Parathyroid adenoma (tissue), 2 donors: ENCODE results near the gene PRDM16.

Experiments used
- H2AFZ ChIP-seq: fragments of 300-600 bp; sonication (generic); one replicate; pipeline ENCODE4 v1.7.0; 2017; ENCODE audit warnings: antibody characterized with exemption, mild to moderate bottlenecking
- H3K27ac ChIP-seq: fragments of 300-600 bp; sonication (generic); one replicate; pipeline ENCODE4 v1.7.0; 2017
- H3K27me3 ChIP-seq: fragments of 300-600 bp; sonication (generic); one replicate; pipeline ENCODE4 v1.7.0; 2017; ENCODE audit warnings: low read length; ENCODE audit not compliant: control insufficient read depth, insufficient read depth
- H3K36me3 ChIP-seq: fragments of 300-600 bp; sonication (generic); one replicate; pipeline ENCODE4 v1.7.0; 2017; ENCODE audit warnings: low read length; ENCODE audit not compliant: control insufficient read depth, insufficient read depth
- H3K4me1 ChIP-seq: fragments of 300-600 bp; sonication (generic); one replicate; pipeline ENCODE4 v1.7.0; 2017; ENCODE audit warnings: control low read depth
- H3K4me2 ChIP-seq: fragments of 300-600 bp; sonication (generic); one replicate; pipeline ENCODE4 v1.7.0; 2017; ENCODE audit warnings: low read length
- H3K4me3 ChIP-seq: fragments of 300-600 bp; sonication (generic); one replicate; pipeline ENCODE4 v1.7.0; 2017; ENCODE audit warnings: low read depth, low read length
- H3K79me2 ChIP-seq: fragments of 300-600 bp; sonication (generic); one replicate; pipeline ENCODE4 v1.7.0; 2017; ENCODE audit warnings: control low read depth
- H3K9ac ChIP-seq: fragments of 300-600 bp; sonication (generic); one replicate; pipeline ENCODE4 v1.7.0; 2017; ENCODE audit warnings: mild to moderate bottlenecking
- H3K9me3 ChIP-seq: fragments of 300-600 bp; sonication (generic); one replicate; pipeline ENCODE4 v1.7.0; 2017; ENCODE audit warnings: low read length; ENCODE audit not compliant: control insufficient read depth
- TF ChIP-seq, protein P1 (sequence below): fragments of 300-600 bp; sonication (generic); IDR thresholded peaks from one replicate; pipeline ENCODE4 v1.7.0; 2017; ENCODE audit warnings: antibody characterized with exemption, mild to moderate bottlenecking
- donor health status: primary hyperparathyroidism.

The PRDM16 gene

DNA sequence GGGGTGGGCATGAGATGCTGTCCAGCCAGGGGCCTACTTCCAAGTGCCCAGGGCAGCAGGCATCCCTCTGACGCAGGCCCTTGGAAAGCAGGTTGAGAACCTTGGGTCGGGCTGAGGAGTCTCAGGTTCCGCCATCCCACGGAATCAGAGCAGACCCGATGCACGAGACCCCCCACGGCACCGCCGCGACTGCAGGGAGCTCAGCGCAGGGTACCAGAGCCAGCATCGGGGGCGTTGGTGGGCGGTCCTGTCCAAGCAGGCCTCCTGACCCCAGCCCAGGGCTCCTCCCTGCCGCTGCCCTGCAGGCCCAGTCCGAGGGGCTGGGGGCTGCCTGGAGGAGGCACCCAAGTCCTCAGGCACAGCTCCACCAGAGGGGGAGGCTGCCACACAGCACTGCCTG is 177.2 kb downstream of the PRDM16 start:
- Histone ChIP-seq H2AFZ (no peak overlapping the region), H3K79me2 (no peaks in the 10 kb centered on the region), H3K4me1 (no peaks in the 10 kb centered on the region), H3K27me3 (peaks cover 5% of the 10 kb centered on the region), H3K4me3 (no peak overlapping the region), H3K9ac (no peak overlapping the region), H3K27ac (no peak overlapping the region), H3K36me3 (no peaks in the 10 kb centered on the region), H3K4me2 (no peak overlapping the region), H3K9me3 (no peaks in the 10 kb centered on the region)
- TF ChIP-seq, protein P1, sequence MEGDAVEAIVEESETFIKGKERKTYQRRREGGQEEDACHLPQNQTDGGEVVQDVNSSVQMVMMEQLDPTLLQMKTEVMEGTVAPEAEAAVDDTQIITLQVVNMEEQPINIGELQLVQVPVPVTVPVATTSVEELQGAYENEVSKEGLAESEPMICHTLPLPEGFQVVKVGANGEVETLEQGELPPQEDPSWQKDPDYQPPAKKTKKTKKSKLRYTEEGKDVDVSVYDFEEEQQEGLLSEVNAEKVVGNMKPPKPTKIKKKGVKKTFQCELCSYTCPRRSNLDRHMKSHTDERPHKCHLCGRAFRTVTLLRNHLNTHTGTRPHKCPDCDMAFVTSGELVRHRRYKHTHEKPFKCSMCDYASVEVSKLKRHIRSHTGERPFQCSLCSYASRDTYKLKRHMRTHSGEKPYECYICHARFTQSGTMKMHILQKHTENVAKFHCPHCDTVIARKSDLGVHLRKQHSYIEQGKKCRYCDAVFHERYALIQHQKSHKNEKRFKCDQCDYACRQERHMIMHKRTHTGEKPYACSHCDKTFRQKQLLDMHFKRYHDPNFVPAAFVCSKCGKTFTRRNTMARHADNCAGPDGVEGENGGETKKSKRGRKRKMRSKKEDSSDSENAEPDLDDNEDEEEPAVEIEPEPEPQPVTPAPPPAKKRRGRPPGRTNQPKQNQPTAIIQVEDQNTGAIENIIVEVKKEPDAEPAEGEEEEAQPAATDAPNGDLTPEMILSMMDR = no peak

DNA sequence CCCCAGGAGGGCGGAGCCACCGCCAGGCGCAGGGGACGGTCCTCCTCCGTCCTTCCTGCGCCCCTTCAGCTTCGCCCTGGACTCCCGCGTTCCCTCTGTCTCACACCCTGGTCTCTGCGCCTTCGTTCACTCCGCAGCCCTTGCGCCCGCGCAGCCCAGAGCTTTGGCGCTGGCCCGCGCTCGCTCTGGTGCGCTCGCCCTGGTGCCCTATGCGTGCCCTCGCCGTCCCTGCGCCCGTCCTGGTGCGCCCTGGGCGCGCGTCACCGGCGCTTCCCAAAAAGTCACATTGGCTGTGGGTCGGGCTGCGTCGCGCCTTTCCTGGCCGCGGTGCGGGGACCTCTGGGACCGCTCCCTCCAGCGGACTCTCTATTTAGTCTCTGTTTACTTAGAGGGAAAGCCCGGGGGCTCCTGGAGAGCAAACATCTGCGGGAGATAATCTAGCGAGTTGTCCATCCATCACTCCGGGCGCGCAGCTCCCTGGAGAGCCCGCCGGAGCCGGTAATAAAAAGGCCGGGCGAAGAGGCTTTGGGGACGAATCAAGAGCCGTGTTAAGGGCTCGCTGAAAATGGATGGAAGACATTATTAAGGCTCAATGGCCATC is 178.6 kb downstream of the PRDM16 start:
- Histone ChIP-seq H3K9me3 (no peaks in the 10 kb centered on the region), H3K27me3 (peaks cover 5% of the 10 kb centered on the region), H3K9ac (no peak overlapping the region), H3K79me2 (no peaks in the 10 kb centered on the region), H3K27ac (no peak overlapping the region), H3K4me1 (no peaks in the 10 kb centered on the region), H2AFZ (no peak overlapping the region), H3K4me2 (no peak overlapping the region), H3K36me3 (no peaks in the 10 kb centered on the region), H3K4me3 (no peak overlapping the region)
- TF ChIP-seq, protein P1 = no peak

DNA sequence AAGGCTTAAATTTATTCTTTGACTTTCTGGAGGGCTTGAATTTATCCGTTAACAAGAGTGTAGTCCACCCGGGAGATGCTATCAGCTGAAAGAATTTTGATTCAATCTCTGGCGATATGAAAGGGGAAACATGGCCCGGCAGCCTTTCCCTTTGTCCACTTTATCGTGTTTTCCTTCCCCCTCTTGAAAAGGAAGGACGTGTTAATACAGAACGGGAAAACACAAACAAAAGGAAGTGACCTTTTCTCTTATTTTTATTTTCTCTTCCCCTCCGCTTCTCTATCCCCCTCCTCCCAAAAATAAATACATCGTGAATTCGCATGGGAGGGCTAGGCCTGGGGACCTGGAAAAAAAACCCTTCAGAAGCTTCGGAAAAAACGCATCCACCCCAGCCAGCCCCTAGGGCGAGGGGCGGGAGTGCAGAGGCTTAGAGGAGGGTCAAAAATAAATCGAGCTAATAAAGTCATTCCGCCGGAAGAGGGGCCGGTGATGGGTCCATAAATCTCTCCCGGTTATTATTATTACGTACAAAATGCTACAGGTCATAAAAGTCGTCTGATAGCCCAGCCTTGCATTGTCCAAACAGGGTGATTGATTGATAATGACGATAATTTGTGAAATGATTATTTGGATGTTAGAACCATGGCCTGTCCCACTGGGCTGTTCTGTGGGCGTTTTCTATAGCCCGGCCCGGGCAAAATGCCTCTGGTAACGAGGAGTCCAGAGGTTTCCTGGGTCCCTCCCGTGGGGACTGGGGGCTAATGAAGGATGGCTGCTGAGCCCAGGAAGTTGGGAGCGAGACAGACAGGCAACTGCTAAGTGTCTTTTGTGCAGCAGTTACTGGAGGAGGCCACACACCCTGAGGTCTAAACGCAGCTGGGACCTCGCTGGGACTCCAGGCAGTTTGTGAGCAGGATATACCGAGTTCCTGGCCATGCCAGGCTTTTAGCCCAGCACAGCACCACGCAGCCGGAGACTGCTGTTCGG is 179.4 kb downstream of the PRDM16 start:
- no peak overlapping the region for H3K9ac ChIP-seq
- peaks cover 5% of the 10 kb centered on the region for H3K27me3 ChIP-seq
- no peak overlapping the region for H3K4me2 ChIP-seq
- H3K79me2 ChIP-seq = no peaks in the 10 kb centered on the region
- no peak overlapping the region for H3K4me3 ChIP-seq
- H3K4me1 ChIP-seq = no peaks in the 10 kb centered on the region
- H2AFZ ChIP-seq = no peak overlapping the region
- H3K36me3 ChIP-seq = no peaks in the 10 kb centered on the region
- TF ChIP-seq, protein P1 = no peak
- H3K9me3 ChIP-seq = no peaks in the 10 kb centered on the region
- H3K27ac ChIP-seq = no peak overlapping the region

DNA sequence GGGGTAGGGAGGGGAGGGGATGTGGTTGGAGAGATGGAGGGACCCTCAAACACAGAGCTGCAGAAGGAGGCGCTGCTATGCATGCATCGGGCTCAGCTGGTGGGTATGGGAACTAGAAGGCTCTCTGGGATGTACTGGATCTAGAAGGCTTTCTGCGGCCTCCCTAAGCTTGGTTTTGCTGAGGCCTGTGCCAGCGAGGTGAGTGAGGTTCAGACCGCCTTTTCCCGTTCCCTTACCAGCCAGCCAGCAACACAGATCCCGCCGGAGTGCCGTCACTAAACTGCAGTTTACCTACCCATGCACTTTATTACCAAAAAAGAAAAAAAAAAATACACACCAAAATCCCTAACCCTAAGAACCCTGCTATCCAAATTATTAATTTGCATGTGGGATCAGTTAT is 180.2 kb downstream of the PRDM16 start:
- Histone ChIP-seq H3K27ac (no peak overlapping the region), H3K4me2 (no peak overlapping the region), H3K9ac (no peak overlapping the region), H3K27me3 (peaks cover 5% of the 10 kb centered on the region), H3K79me2 (no peaks in the 10 kb centered on the region), H3K9me3 (no peaks in the 10 kb centered on the region), H3K4me1 (no peaks in the 10 kb centered on the region), H3K36me3 (no peaks in the 10 kb centered on the region), H2AFZ (no peak overlapping the region), H3K4me3 (no peak overlapping the region)
- TF ChIP-seq, protein P1 = no peak
